Activated T-cell treated with anti-CD3 and anti-CD28 coated beads, Interleukin-2, amount 50 U/mL, for 24 hours (primary cell): ENCODE measurements around the gene LPXN.

ENCODE experiments used
- DNase-seq: peaks from one replicate; pipeline ENCODE4 v3.0.0-alpha.2; 2020
- H3K27ac Mint-ChIP-seq: 2 replicates; pipeline ENCODE4 v1.8.0; 2020; ENCODE audit warnings: mild to moderate bottlenecking, mixed read lengths
- H3K27me3 Mint-ChIP-seq: 2 replicates; pipeline ENCODE4 v1.8.0; 2020; ENCODE audit warnings: mixed read lengths
- H3K36me3 Mint-ChIP-seq: 2 replicates; pipeline ENCODE4 v1.8.0; 2020; ENCODE audit warnings: low read depth, mixed read lengths
- H3K4me1 Mint-ChIP-seq: 2 replicates; pipeline ENCODE4 v1.8.0; 2020; ENCODE audit warnings: low read depth, mixed read lengths
- H3K4me3 Mint-ChIP-seq: 2 replicates; pipeline ENCODE4 v1.8.0; 2020; ENCODE audit warnings: mild to moderate bottlenecking, moderate library complexity, mixed read lengths
- H3K9me3 Mint-ChIP-seq: 2 replicates; pipeline ENCODE4 v1.8.0; 2020; ENCODE audit warnings: mixed read lengths

LPXN gene

DNA sequence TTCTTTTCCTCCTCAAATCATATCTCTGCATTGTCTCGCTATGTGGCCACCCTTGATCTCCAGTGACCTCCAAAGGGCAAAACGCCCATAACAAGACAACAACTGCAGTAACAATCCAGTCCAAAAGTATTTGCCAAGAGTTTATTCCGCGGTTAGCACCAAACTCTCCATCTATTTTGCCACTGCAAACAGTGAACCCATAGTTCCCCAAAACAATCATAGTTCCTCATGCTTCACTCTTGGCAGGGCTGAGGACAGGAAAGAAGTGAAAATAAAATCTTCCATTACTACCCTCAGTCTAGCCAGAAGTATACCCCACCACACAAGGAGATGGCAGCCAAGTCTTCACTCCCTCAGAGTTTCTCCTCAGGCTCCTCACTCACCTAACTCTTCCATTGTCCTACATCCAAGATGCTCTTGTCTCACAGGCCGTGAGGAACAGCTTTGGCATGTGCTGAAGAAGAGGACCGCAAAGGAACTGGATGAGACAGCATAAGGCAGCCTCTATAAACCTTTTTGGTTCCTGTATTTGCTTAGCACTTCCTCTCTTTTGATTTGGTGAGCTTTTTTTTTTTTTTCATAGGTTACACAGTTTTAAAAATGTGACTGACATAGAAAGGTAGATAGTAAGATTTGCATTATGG lies at the start of gene LPXN:
Gene LPXN (minus strand): TSS at position 480 of the 644 bp plus-strand sequence. CDS start 84 bp downstream, at position 396.
- peak; percentile 65 for DNase-seq
- H3K36me3 Mint-ChIP-seq, result peaks cover 69% of the 10 kb centered on the region
- no peaks in the 10 kb centered on the region for H3K9me3 Mint-ChIP-seq
- H3K27me3 Mint-ChIP-seq, result no peaks in the 10 kb centered on the region
- H3K4me1 Mint-ChIP-seq, result peaks cover 44% of the 10 kb centered on the region
- H3K4me3 Mint-ChIP-seq, result peak within 1 kb of the TSS; percentile 90
- H3K27ac Mint-ChIP-seq, result peak within 1 kb of the TSS; percentile 100

DNA sequence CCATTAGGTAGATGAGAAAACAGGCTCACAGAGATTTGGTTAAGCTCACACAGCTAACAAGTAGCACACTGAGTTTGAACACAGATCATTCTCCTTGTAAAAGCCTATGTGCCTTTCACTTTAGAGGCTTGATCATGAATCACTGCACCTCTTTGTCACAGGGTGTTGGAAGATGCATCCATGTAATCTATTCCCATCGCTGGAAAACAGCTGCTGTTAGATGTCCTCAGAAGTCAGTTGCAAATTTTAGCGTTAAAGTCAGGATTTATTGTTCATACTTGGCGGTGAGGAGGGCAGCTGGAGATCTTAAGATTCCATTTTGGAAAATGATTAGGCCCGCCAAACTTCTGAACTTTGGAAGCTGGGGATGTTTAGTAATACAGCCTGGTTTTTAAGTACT lies 49.4 kb upstream of the LPXN start:
- no peak overlapping the region for H3K27ac Mint-ChIP-seq
- no peaks in the 10 kb centered on the region for H3K9me3 Mint-ChIP-seq
- peaks cover 87% of the 10 kb centered on the region for H3K36me3 Mint-ChIP-seq
- H3K4me1 Mint-ChIP-seq, result peaks cover 42% of the 10 kb centered on the region
- H3K4me3 Mint-ChIP-seq, result no peak overlapping the region
- H3K27me3 Mint-ChIP-seq, result no peaks in the 10 kb centered on the region
- DNase-seq, result no peak

DNA sequence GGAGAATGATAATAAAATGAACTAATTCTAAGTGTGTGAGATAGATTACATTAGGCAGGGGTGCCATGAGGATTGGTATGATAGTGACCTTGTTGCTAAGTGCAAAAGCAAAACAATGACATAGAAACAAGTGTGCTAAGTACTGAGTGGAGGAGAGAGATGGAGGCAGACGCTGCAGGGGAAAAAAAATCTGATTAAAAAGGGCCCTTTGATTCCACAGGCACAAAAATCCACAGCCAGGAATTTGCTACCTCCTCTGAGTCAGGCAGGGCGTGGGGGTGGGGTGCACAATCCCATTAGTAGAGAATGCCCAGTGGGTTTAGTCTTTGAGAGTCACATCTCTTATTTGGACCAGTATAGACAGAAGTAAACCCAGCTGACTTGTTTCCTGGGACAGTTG lies 46.7 kb upstream of the LPXN start, which contains the start of gene CNTF:
Gene CNTF (plus strand): TSS at position 322 of the 400 bp plus-strand sequence. CDS start 88 bp downstream, outside the sequence.
- Mint-ChIP-seq H3K9me3 (no peaks in the 10 kb centered on the region), H3K27ac (peak within 1 kb of the TSS; percentile 55), H3K27me3 (no peaks in the 10 kb centered on the region), H3K4me3 (no peak within 1 kb of the TSS), H3K36me3 (peaks cover 94% of the 10 kb centered on the region), H3K4me1 (peaks cover 41% of the 10 kb centered on the region)
- DNase-seq, result no peak

DNA sequence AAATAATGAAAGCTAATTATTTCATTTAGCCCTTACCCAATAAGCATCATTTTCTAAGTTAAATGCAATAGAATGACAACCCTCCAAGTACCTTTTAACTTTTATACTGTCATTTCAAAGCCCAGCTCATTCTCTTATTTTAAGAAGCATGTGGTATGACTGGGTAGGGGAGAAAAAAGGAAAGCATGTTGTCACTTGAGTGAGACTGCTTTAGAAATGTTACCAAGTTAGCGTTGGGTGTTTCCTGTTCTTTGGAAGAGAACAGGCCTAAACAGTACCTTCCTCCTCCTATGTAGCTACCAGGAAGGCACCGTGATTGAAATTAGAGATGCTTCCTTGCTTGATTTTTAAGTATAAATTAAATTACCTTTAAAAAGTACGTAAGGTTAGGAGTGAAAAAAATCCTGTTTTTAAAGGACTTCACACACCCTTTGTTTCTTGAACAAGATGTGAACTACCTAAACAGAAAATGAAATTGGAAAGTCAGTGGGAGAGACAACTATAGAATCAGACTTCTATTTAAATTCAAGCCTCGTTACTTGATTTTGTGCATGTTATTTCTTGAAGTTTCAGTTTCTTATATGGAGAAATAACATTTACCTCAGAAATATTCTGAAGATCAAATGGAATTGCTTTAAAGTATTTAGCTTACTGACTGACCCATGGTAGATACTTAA lies 46.1 kb upstream of the LPXN start:
- no peak overlapping the region for H3K4me3 Mint-ChIP-seq
- H3K27me3 Mint-ChIP-seq, result no peaks in the 10 kb centered on the region
- no peaks in the 10 kb centered on the region for H3K9me3 Mint-ChIP-seq
- peaks cover 38% of the 10 kb centered on the region for H3K4me1 Mint-ChIP-seq
- no peak for DNase-seq
- H3K27ac Mint-ChIP-seq, result peak overlapping the region; percentile 55
- H3K36me3 Mint-ChIP-seq, result peaks cover 94% of the 10 kb centered on the region

DNA sequence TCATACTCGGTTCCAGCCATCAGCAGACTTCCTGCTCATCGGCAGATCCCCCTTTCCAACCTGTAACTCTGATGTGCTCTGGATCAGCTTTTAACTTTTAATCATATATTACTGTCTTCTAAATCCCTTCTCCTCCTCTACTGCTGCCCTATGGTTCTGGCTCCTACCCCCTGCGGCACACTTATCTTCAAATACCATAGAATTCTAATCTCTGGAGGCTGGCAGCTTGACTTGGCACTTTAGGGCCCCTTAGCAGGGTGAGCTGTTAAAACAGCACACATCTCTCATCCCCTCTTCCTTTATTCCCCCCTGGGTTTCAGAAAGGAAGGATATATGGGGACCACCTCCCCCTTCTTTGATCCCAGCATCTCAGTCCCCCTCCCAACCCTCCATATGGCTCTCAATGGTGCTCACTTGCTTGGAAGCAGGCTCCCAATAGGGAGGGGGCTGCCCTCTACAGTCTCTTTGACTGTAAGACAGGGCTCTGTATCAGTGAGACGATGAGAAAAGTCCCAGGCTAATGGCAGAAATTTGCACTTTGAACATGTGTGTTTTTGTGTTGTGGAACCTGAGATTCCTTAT lies 42.4 kb upstream of the LPXN start:
- Mint-ChIP-seq H3K27me3 (no peaks in the 10 kb centered on the region), H3K4me1 (peaks cover 42% of the 10 kb centered on the region), H3K9me3 (no peaks in the 10 kb centered on the region), H3K27ac (peak overlapping the region; percentile 80), H3K36me3 (peaks cover 97% of the 10 kb centered on the region), H3K4me3 (no peak overlapping the region)
- no peak for DNase-seq

DNA sequence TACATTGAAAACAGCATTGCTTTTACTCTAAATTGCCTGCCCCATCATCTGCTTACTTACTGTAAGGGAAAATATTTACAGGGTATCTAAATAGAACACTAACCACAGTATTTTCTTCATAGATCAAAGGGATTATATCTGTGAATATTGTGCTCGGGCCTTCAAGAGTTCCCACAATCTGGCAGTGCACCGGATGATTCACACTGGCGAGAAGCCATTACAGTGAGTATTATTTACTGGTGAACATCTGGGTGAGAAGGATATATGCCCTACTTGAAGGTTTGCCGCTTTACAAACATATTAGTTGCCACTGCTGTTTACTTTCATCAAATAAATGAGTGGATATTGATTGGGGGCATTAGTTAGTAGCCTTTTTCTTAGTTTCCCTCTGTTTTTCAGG lies 40.9 kb upstream of the LPXN start:
- Mint-ChIP-seq H3K9me3 (no peaks in the 10 kb centered on the region), H3K4me3 (no peak overlapping the region), H3K27ac (peak overlapping the region; percentile 29), H3K4me1 (peaks cover 42% of the 10 kb centered on the region), H3K36me3 (peaks cover 97% of the 10 kb centered on the region), H3K27me3 (no peaks in the 10 kb centered on the region)
- DNase-seq, result no peak

DNA sequence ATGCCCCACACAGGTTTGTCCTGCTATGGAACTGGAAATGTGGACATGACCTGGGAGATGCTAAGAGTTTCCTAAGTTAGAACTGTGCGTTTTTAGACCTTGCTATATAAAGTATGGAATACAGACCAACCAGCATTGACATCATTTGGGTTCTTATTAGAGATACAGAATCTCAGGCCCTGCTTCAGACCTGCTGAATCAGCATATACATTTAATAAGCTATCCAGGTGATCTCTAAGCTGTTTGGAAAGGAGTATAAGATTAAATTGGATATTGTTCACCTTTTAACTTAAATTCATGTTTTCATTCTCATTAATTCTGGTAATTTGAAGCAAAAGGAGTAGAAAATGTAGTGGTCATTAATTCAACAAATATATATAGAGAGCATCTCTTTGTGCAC lies 39.9 kb upstream of the LPXN start:
- Mint-ChIP-seq H3K27ac (peak overlapping the region; percentile 27), H3K9me3 (no peaks in the 10 kb centered on the region), H3K4me3 (no peak overlapping the region), H3K36me3 (peaks cover 99% of the 10 kb centered on the region), H3K27me3 (no peaks in the 10 kb centered on the region), H3K4me1 (peaks cover 44% of the 10 kb centered on the region)
- no peak for DNase-seq

DNA sequence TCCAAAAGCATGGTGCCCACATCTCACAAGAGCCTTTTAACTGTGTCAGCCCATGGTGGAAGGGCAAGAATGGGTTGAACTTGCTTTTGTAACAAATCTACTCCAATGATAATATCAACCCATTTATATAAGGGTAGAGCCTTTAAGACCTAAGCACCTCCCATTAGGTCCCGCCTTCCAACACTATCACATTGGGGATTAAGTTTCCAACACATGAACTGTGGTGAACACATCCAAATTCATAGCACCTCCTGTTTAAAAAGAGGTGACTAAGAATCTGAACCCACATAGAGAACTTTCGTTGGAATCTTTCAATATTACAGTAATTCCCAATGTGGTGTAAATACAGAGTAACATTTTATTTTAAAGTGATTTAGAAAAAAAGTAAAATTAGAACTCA lies 37.6 kb upstream of the LPXN start:
- Mint-ChIP-seq H3K27me3 (no peaks in the 10 kb centered on the region), H3K36me3 (peaks cover 99% of the 10 kb centered on the region), H3K4me3 (no peak overlapping the region), H3K9me3 (no peaks in the 10 kb centered on the region), H3K27ac (peak overlapping the region; percentile 52), H3K4me1 (peaks cover 48% of the 10 kb centered on the region)
- no peak for DNase-seq

DNA sequence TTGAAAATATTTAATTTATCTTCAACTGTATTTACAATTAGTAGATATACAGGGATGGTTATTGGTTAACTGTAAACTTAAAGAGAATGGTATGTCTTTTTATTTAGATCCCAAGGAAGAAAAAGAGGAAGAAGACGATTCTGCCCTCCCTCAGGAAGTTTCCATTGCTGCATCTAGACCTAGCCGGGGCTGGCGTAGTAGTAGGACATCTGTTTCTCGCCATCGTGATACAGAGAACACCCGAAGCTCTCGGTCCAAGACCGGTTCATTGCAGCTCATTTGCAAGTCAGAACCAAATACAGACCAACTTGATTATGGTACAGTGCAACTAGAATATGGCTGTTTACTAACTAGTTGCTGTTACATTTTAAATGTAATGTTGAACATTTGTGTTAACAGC lies 34.1 kb upstream of the LPXN start:
- Mint-ChIP-seq H3K9me3 (no peaks in the 10 kb centered on the region), H3K4me1 (peaks cover 66% of the 10 kb centered on the region), H3K27ac (no peak overlapping the region), H3K36me3 (peaks cover 85% of the 10 kb centered on the region), H3K4me3 (no peak overlapping the region), H3K27me3 (no peaks in the 10 kb centered on the region)
- no peak for DNase-seq

DNA sequence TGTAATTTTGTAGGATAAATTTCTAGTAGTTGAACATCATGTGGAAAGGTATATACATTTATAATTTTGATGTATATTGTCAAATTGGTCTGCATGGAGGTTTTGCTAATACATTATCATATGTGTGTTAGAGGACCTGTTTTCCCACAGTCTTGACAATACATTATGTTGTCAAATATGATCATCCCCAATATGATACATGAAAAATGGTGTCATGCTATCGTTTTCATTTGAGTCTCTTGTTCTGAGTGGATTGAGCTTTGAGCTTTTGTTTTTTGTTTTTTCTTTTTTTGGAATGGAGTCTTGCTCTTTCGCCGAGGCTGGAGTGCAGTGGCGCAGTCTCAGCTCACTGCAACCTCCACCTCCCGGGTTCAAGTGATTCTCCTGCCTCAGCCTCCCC lies 32.7 kb upstream of the LPXN start:
- no peak for DNase-seq
- H3K27ac Mint-ChIP-seq, result peak overlapping the region; percentile 40
- H3K4me3 Mint-ChIP-seq, result no peak overlapping the region
- peaks cover 72% of the 10 kb centered on the region for H3K4me1 Mint-ChIP-seq
- H3K9me3 Mint-ChIP-seq, result no peaks in the 10 kb centered on the region
- peaks cover 84% of the 10 kb centered on the region for H3K36me3 Mint-ChIP-seq
- H3K27me3 Mint-ChIP-seq, result no peaks in the 10 kb centered on the region

DNA sequence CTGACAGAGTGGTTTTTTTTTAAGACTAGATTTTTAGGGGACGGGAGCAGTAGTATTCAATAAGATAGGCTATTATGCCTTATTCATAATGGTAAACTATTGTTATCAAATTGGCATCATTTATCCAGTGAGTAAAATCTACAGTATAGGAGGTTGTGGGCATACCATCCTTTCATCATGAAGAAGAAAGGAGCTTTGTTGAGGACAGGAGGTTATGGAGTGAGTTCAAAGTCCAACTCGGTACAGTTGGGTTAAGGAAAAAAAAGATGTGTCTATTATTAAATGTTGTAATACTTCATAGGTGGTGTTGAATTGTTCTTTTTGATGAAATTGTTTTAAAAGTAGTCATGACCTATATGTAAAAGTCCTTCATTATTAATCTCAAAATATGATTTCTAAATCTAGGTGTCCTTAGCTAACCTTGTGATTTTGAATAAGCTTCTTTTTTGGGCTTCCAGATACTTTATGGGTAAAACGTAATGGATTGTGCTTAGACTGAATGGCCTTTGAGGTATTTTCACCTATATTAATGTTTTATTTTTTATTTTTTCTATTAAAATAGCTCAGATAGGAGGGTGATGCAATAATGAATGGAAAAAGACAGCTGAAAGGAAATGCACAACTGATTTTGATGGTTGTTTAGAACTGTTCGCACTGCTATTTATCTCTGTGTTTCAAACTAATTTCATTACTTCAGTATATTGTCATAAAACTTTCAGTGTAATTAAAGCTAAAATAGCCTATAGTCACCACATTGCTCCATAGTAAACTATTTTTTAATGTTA lies 31.5 kb upstream of the LPXN start:
- DNase-seq, result no peak
- H3K36me3 Mint-ChIP-seq, result peaks cover 84% of the 10 kb centered on the region
- H3K27ac Mint-ChIP-seq, result peak overlapping the region; percentile 65
- H3K27me3 Mint-ChIP-seq, result no peaks in the 10 kb centered on the region
- H3K4me1 Mint-ChIP-seq, result peaks cover 71% of the 10 kb centered on the region
- no peaks in the 10 kb centered on the region for H3K9me3 Mint-ChIP-seq
- H3K4me3 Mint-ChIP-seq, result no peak overlapping the region

DNA sequence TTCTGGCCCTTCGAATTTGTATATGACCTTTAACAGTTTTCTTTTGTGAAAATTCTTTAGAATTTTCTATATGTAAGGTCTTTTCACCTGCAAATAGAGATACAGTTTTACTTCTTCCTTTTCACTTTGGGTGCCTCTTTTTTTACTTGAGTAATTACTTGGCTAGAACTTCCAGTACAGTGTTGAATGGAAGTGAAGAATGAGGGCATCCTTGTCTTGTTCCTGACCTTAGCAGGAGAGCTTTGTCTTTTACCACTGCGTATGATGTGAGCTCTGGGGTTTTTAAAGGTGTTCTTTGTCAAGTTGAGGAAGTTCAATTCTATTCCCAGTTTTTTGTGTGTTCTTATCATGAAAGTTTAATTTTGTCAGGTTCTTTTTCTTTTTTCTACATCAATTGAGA lies 24.9 kb upstream of the LPXN start:
- Mint-ChIP-seq H3K27ac (peak overlapping the region; percentile 38), H3K27me3 (no peaks in the 10 kb centered on the region), H3K36me3 (peaks cover 91% of the 10 kb centered on the region), H3K9me3 (no peaks in the 10 kb centered on the region), H3K4me3 (no peak overlapping the region), H3K4me1 (peaks cover 95% of the 10 kb centered on the region)
- DNase-seq, result no peak

DNA sequence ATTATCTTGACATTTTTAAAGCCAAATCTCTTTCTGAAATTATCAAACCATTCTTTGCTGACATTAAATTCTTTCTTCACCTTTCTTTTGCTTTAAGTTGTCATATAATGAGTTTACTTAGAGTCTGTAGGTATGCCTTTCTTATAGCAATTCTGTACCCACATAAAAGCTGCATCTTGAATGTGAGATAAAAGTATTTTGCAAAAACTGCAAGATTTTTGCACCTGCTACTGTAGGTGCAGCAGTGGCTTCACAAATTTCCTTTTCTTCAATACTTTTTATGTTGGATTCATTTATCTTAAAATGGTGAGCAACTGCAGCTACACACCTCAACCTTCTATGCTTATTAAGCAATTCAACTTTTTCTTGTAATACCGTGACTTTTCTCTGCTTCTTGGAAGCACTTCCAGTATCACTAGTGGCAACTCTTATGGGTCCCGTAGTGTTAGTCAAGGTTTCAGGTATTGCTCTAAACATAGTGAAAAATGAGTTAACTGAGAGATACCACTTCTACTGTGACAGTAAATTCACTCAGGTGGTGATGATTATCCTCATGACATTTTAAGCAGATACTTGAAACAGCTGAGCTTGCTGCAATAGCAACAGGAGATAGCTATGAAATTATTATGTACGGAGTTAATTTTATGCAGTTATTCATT lies 22.0 kb upstream of the LPXN start:
- Mint-ChIP-seq H3K36me3 (peaks cover 90% of the 10 kb centered on the region), H3K9me3 (no peaks in the 10 kb centered on the region), H3K27me3 (no peaks in the 10 kb centered on the region), H3K4me3 (peak overlapping the region; percentile 37), H3K4me1 (peaks cover 93% of the 10 kb centered on the region), H3K27ac (peak overlapping the region; percentile 90)
- DNase-seq, result no peak

DNA sequence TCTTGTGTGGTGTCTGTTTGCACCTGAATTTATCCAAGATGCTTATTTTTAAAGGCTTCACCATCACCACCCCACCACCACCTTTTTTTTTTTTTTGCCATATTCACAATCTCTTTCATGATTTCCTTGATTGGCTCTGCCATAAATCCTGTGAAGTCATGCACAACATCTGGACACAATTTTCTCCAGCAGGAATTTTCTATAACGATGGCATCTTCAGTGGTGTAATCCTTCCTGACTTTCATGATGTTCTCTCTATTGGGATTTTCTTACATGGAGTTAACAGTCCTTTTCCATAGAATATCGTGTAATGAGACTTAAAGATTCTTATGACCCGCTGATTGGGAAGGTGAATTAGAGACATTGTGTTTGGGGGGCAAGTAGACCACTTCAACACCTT lies 21.0 kb upstream of the LPXN start:
- peak overlapping the region; percentile 90 for H3K27ac Mint-ChIP-seq
- H3K4me3 Mint-ChIP-seq, result no peak overlapping the region
- peaks cover 94% of the 10 kb centered on the region for H3K4me1 Mint-ChIP-seq
- H3K9me3 Mint-ChIP-seq, result no peaks in the 10 kb centered on the region
- H3K36me3 Mint-ChIP-seq, result peaks cover 90% of the 10 kb centered on the region
- no peaks in the 10 kb centered on the region for H3K27me3 Mint-ChIP-seq
- no peak for DNase-seq
